Adrenal gland (tissue), 12 donors: ENCODE results near the gene TSKU. TPM values are rescaled to one million over a fixed set of nuclear protein-coding genes. Genes with fewer than 3 reads are reported as not detected.
A peak's percentile ranks its signal among the peaks of the same experiment; 100 is the strongest.

Experiments used
- DNase-seq, 7 donors: peaks; one replicate each; pipeline ENCODE4 v3.0.0-alpha.2; 2019 to 2020
- H3K27ac ChIP-seq, 5 donors: fragments of 200-600 bp; sonication (generic) in 4 of 5; 1 replicate in 3 of 5; 2 replicates in 2 of 5; pipeline versions ENCODE4 v1.5.1 to v1.8.0; 2016 to 2020; ENCODE audit warnings: mild to moderate bottlenecking in 1 of 5
- H3K27me3 ChIP-seq: fragments of 200-600 bp; 2 replicates; pipeline ENCODE4 v1.8.0; 2021
- H3K36me3 ChIP-seq, 2 donors: fragments of 200-600 bp; replicated peaks in 1 of 2; 1 replicate in 1 of 2; 2 replicates in 1 of 2; pipeline versions ENCODE4 v1.5.1 to v1.8.0; 2018 to 2022
- H3K4me1 ChIP-seq, 2 donors: fragments of 200-600 bp; replicated peaks in 1 of 2; 1 replicate in 1 of 2; 2 replicates in 1 of 2; pipeline versions ENCODE4 v1.5.1 to v1.8.0; 2018 to 2021
- H3K4me3 ChIP-seq, 4 donors: fragments of 200-600 bp; sonication (generic) in 3 of 4; one replicate each; pipeline ENCODE4 v1.5.1; 2016 to 2018
- H3K9me3 ChIP-seq, 3 donors: fragments of 200-600 bp; sonication (generic) in 1 of 3; replicated peaks in 1 of 3; 1 replicate in 2 of 3; 2 replicates in 1 of 3; pipeline versions ENCODE4 v1.5.1 to v1.8.0; 2016 to 2021
- POLR2A ChIP-seq, 2 donors: fragments of 450-650 bp; IDR thresholded peaks; one replicate each; pipeline ENCODE4 v1.6.1; 2017; ENCODE audit warnings: antibody characterized with exemption in 2 of 2, mild to moderate bottlenecking in 2 of 2, moderate library complexity in 1 of 2
- WGBS, 4 donors: extraction: QIAGEN DNeasy Blood & Tissue Kit in 2 of 4; methylation state at CpG; one replicate each; pipeline versions ENCODE4 v1.1.5 to v1.1.7; 2013 to 2017; 5-methylcytosine and 5-hydroxymethylcytosine counted together
- intact Hi-C, 2 donors: fragments of 100-400 bp; cut with DNase I; formaldehyde crosslinking; loops; one replicate each; pipeline versions ENCODE4 v1.14.1 to v1.15.0; 2022 to 2023
- polyA plus RNA-seq, 3 donors: library from polyadenylated mRNA; stranded (reverse); fragments of 200-250 nt in 2 of 3; fragments of 350-450 nt in 1 of 3; fragmentation: Illumina TruSeq in 1 of 3; extraction: RNeasy Lipid Tissue Mini Kit (QIAGEN cat#74804) in 1 of 3; gene quantifications; one replicate each; pipeline ENCODE4 v1.2.3, GENCODE V29; 2013 to 2014
- total RNA-seq, 9 donors: library from RNA; depleted of rRNA in 4 of 9; stranded (reverse); fragments of >200 nt in 4 of 9; fragments of 120-200 nt in 1 of 9; fragmentation: NEBNext Ultra II Directional in 1 of 9; extraction: Animal tissue kit (Norgen Biotek cat#: 25700) in 1 of 9; gene quantifications; one replicate each; pipeline versions ENCODE4 v1.1.0 to v1.2.4, GENCODE V29; 2013 to 2023
- TF ChIP-seq, protein P1 (sequence below), 6 experiments: fragments of 450-650 bp in 4 of 6; fragments of 200-600 bp in 2 of 6; sonication (generic) in 1 of 6; IDR thresholded peaks; 1 replicate in 5 of 6; 2 replicates in 1 of 6; pipeline versions ENCODE4 v1.5.1 to v1.8.0; 2016 to 2021; ENCODE audit warnings: antibody characterized with exemption in 6 of 6, mild to moderate bottlenecking in 2 of 6, moderate library complexity in 1 of 6
- donor health status: healthy with polysubstance abuse.
- donor health status: Bipolar disorder and iron deficiency.
- donor health status: DM: yes; HTN: yes; CAD: no.
- donor health status: DM: no; HTN: no; CAD: no.
- donor health status: DM: no; HTN: no; CAD: no.
- donor health status: DM: yes; HTN: yes; CAD: no.

The TSKU gene
- total and polyA plus RNA-seq, 12 donors = 6.7 to 129 (median 12.7) TPM

DNA sequence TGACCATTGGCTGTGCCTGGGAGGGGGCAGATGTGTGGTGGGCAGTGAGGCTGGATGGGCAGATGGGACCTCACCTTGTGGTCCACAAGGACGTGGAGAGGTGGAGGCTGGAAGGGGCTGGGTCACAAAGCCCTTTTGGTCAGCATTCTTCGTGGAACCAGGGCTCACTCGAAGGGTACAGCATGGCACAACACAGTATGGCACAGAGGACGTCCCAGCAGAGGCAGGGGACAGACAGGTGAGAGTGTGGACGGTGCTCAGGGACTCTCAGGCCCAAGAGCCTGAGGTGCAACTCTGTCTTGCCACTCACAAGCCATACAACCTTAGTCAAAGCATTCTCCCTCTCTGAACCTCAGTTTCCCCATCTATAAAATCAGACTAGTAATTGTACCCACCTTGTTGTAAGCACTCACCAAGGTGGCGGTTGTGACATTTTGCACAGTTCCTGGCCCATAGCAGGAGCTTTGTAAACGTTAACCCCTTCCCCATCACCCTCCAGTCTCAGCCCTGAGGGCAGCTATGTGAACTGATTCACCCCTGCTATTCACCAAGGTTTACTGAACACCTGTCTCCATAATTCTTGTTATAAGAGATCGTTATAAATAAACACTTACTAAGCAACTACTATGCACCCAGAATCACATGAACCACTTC, 11.6 kb upstream of the TSKU start:
- Histone ChIP-seq H3K4me1 (peaks cover 0 to 45% of the 10 kb centered on the region in 2 donors), H3K4me3 (no peak overlapping the region), H3K36me3 (no peaks in the 10 kb centered on the region), H3K27me3 (no peaks in the 10 kb centered on the region), H3K27ac (peak overlapping the region in 3 of 5 donors; percentile 20 to 94 (median 80)), H3K9me3 (peaks cover 0 to under 1% (median 0%) of the 10 kb centered on the region in 3 donors)
- 78 to 82% (median 78%) methylated on average over 7 to 8 of the region's 8 CpGs for WGBS, 4 donors
- TF ChIP-seq, protein P1, sequence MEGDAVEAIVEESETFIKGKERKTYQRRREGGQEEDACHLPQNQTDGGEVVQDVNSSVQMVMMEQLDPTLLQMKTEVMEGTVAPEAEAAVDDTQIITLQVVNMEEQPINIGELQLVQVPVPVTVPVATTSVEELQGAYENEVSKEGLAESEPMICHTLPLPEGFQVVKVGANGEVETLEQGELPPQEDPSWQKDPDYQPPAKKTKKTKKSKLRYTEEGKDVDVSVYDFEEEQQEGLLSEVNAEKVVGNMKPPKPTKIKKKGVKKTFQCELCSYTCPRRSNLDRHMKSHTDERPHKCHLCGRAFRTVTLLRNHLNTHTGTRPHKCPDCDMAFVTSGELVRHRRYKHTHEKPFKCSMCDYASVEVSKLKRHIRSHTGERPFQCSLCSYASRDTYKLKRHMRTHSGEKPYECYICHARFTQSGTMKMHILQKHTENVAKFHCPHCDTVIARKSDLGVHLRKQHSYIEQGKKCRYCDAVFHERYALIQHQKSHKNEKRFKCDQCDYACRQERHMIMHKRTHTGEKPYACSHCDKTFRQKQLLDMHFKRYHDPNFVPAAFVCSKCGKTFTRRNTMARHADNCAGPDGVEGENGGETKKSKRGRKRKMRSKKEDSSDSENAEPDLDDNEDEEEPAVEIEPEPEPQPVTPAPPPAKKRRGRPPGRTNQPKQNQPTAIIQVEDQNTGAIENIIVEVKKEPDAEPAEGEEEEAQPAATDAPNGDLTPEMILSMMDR (IDR thresholded peaks at IDR 0.05) = no peak
- TF ChIP-seq POLR2A (IDR thresholded peaks at IDR 0.05) = no peak
- no peak for DNase-seq
- intact Hi-C loops = no loop called here

DNA sequence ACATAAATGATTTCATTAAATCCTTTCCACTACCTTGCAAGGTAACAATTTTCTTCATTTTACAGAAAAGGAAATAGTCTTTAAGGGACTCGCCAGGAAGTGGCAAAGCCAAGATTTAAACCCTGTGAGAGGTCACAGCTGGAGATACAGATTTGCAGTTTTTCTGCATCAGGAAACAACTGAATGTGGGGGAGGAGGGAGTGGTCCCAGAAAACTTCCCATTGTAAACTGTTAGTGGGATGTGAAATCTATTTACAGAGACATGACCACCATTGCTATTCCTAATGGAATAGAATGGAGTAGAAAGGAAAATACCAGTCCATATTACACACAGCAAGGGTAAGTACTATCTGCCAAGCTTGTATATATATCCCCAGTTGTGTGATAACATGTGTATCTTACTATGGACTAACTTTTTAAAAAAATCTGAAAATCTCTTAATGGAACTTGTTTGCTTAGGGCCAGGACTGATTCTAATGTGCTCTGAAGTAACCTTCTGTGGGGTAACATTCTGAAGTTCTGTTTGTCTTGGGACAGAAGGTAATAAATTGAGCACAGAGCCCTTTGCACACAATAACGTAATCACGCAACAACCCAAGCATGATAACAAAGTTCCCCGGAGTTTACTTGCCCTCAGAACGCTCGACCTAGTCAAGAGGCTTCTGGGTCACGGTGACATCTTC, 10.9 kb upstream of the TSKU start:
- no peak for DNase-seq
- 61 to 73% (median 69%) methylated on average over 7 of the region's 7 CpGs for WGBS, 4 donors
- Histone ChIP-seq H3K4me3 (no peak overlapping the region), H3K36me3 (no peaks in the 10 kb centered on the region), H3K27me3 (no peaks in the 10 kb centered on the region), H3K27ac (peak overlapping the region in 2 of 5 donors; percentile 80 to 94), H3K4me1 (peaks cover 0 to 45% of the 10 kb centered on the region in 2 donors), H3K9me3 (peaks cover 0 to 8% (median 0%) of the 10 kb centered on the region in 3 donors)
- intact Hi-C loops = no loop called here
- TF ChIP-seq, protein P1 (IDR thresholded peaks at IDR 0.05) = no peak
- no peak for TF ChIP-seq POLR2A (IDR thresholded peaks at IDR 0.05)

DNA sequence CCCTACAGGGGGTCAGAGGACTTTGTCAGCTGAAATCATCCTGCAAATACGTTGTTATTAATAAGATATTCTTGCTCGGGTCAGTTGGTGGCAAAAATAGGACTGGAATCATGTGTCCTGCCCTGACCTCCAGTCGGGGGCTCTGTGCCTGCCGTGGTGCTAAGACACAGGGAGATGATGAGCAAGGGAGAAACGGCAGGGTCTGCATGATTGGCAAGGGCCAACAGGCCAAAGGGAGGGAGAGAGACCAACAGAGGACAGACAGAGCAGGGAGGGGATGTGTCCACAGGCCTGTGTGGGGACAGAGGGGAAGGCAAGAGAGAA, 10.4 kb upstream of the TSKU start:
- Histone ChIP-seq H3K36me3 (no peaks in the 10 kb centered on the region), H3K27ac (peak overlapping the region in 2 of 5 donors; percentile 53 to 86), H3K9me3 (peaks cover 0 to 9% (median 0%) of the 10 kb centered on the region in 3 donors), H3K4me3 (no peak overlapping the region), H3K4me1 (peaks cover 0 to 45% of the 10 kb centered on the region in 2 donors), H3K27me3 (no peaks in the 10 kb centered on the region)
- no peak for DNase-seq
- 50 to 69% (median 66%) methylated on average over 5 of the region's 5 CpGs for WGBS, 4 donors
- intact Hi-C loops = no loop called here
- TF ChIP-seq, protein P1 (IDR thresholded peaks at IDR 0.05) = no peak

DNA sequence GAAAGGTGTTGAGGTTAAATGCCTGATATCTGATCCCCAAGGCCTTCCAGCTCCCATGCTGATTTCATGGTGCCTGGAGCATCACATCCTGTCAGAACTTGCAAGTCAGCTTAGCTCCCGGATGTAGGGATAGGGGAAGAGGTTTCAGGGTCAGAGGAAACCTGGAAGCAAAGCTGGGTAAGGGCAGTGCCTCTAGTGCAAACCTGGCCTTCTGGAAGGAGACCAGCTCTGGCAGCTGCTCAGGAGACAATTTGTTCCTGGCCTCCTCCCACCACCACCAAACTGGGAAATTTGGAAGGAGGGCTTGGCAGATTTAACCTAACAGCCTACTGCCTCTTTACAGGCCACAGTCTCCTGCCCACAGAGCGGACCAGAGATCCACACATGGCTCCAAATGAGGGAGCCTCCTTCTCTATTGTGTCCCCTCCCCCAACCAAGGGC, 9.2 kb upstream of the TSKU start:
- TF ChIP-seq, protein P1 (IDR thresholded peaks at IDR 0.05) = no peak
- TF ChIP-seq POLR2A (IDR thresholded peaks at IDR 0.05) = no peak
- Histone ChIP-seq H3K27me3 (no peaks in the 10 kb centered on the region), H3K27ac (peak overlapping the region in 1 of 5 donors; percentile 86), H3K4me3 (no peak overlapping the region), H3K4me1 (peaks cover 0 to 33% of the 10 kb centered on the region in 2 donors), H3K9me3 (peaks cover 0 to 9% (median 0%) of the 10 kb centered on the region in 3 donors), H3K36me3 (no peaks in the 10 kb centered on the region)
- intact Hi-C loops = no loop called here
- no peak for DNase-seq
- WGBS, 4 donors = 50 to 81% (median 75%) methylated on average over 2 of the region's 2 CpGs
